GM19397 (cell line): ENCODE measurements around the gene LRP11.

Source experiments
- ATAC-seq: cut with Tn5 transposase; IDR thresholded peaks from one replicate; pipeline ENCODE4 v1.9.1; 2021; ENCODE audit warnings: mild to moderate bottlenecking, moderate library complexity; ENCODE audit not compliant: unreplicated experiment

Gene LRP11

DNA sequence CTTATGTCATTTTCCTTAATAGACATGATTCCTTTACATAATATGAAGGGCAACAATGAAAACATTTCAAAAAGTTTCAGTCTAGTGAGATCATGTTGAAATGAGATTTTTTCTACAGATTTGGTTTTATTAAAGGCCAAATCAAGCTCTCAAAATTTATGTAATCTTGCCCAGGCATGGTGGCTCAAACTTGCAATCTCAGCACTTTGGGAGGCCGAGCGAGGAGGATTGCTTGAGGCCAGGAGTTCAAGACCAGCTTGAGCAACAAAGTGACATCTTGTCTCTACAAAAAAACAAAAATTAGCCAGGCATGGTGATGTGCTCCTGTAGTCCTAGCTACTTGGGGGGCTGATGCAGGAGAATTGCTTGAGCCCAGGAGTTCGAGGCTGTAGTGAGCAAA is 50.8 kb downstream of the LRP11 start:
- no peak for ATAC-seq

DNA sequence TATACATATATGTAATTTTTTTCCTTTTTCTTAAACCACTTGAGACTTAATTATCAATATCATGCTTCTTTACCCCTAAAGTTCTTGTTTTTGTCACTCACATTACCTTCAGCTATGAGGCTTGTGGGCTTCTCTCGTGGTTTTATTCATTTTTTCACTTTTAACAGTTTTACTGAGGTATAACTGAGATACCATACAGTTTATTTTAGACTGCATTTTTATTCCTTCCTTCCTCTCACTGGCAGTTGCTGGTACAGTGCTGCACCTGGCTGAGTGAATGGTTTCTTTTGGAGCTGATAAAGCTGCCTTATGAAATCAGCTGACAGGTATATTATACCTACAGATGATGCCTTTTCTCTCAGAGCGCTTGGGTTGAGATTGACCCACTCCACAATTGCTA is 54.4 kb downstream of the LRP11 start:
- ATAC-seq = no peak

DNA sequence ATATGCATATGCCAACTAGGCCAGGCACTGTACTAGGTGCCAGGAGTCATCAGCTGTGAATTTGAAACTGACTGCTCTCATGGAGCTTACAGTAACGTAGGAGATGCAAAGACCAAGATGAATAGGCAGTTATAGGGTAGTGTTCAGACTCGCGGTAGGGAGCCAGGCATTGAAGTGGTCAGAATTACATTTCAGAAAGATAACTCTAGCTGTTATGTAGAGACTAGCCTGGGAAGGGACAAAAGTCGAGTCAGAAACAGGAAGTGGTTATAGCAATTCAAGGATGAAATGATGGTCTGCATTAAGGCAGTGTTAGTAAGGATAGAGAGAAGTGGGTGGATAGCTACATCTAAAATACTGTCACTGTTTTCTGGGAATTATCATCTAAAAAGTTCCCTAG is 58.0 kb downstream of the LRP11 start:
- no peak for ATAC-seq

DNA sequence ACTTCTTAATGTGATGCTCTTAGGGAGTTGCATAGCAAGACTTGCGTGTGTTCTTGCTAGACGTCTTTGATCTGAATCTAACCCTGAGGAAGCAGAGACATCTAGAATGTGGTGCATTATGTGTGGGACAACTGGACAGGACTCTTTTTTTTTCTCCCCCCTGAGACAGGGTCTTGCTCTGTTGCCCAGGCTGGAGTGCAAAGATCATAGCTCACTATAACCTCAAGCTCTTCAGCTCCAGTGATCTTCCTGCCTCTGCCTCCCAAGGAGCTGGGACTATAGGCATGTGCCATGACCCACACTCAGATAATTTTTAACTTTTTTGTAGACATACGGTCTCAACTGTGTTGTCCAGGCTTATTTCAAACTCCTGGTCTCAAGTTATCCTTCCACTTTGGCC is 80.6 kb downstream of the LRP11 start:
- ATAC-seq = no peak

DNA sequence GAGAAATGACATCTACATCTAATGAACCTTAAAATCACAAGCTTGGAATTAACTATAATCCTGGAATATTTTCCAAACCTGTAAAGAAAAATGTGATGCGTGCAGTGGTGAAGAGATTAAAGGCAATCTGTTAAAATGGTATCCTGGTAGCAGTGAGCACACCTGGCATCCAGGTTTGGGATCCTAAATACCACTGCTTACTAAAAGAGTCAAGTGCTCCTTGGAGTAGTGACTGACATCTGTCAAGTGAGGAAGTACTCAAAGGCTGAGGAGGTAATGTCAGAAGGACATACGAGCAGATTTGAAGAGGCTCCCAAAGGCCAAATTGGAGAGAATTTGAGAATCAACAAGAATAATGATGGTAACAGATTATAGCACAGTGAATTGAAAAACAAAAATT is 81.8 kb downstream of the LRP11 start:
- ATAC-seq = no peak

DNA sequence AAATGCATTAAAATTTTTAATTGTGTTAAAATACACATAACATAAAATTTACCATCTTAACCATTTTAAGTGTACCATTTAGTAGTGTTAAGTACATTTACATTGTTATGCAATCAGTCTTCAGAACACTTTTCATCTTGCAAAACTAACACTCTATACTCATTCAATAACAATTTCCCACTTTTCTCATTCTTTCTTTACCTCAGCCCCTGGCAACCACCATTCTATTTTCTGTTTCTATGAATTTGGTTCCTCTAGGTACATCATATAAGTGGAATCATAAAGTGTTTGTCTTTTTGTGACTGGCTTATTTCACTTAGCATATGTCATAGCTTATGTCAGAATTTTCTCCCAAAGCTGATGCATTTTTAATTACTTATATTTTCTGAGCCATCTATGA is 82.4 kb downstream of the LRP11 start:
- ATAC-seq = no peak

DNA sequence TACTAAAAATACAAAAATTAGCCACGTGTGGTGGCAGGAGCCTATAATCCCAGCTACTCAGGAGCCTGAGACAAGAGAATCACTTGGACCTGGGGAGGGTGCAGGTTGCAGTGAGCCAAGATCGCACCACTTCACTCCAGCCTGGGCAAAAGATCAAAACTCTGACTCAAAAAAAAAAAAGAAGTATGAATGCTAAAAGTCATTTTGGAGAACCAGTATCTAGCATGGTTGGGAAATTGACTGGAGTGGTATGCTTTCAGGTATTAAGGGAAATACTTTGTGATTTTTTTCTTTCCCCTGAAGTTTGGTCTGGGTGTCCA is 84.6 kb downstream of the LRP11 start:
- no peak for ATAC-seq

DNA sequence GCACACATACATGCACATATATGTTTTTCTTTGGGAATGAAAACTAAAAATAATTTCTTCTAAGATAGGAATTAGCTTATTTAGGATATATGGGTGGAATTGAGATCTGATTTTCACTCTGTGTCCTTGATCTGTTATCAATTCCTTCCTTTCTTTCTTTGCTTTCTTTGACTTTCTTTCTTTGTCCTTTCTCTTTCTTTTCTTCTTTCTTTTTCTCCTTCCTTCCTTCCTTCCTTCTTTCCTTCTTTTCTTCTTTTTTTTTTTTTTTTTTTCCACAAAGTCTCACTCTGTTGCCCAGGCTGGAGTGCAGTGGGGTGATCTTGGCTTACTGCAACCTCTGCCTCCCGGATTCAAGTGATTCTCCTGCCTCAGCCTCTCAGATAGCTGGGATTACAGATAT is 86.5 kb downstream of the LRP11 start:
- ATAC-seq = no peak

DNA sequence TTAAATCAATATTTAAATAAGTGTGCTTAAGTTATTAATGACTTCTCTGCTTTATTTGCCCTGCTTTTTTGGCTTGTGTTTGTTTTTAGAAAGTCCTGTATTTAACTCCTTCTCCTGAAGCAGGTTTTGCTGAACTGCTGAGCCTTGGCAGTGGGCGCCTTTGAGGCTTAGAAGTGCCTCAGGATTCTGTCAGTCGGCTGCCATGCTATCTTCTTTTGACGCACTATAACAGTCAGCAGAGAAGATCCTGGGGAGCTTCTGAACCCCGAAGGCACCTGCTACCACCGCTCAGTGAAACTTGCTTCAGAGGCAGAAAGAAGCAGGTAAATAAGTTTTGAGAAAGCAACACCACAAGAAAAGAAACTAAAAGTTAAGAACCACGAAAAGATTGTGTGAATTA is 92.2 kb downstream of the LRP11 start:
- no peak for ATAC-seq

DNA sequence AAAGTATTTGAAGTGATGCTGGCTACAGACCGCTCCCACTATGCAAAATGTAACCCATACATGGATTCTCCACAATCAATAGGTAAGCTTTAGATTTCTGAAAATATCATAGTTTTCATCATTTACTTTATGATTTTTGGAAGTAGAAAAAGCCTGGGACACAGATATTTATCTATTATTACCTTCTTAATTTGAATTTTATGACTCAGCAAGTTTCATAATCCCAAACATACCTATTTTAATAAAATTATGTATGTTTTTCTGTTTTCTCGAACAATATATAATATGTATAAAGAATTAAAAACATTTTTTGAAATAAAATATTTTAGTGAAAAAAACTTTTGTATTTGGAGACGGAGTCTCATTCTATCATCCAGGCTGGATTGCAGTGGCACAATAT is 93.0 kb downstream of the LRP11 start:
- ATAC-seq = no peak

DNA sequence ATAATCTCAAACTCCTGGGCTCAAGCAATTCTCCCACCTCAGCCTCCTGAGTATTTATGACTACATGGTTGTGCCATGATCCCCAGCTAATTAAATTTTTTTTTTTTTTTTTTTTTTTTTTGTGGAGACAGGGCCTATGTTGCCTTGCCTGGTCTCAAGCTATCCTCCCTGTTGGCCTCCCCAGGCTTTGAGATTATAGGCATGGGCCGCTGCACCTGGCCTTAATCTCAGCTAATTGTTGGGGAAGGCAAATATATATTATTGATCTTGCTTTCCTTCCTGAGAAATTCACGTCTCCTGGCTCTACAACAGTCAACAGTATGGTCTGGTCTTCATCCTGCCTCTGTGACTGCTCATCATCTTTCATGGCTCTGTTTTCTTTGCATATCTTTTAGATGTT is 94.5 kb downstream of the LRP11 start:
- ATAC-seq = no peak
